ENCODE data around the gene SIDT2.

SIDT2 gene

GRCh38 chr11:117170210-117170609 lies 8.3 kb upstream of the SIDT2 start:
- no peak for DNase-seq (ENCODE audit: low read depth)
- H3K4me3 ChIP-seq (ENCODE audit: low read depth, low read length) = no peak overlapping the region
- TF ChIP-seq MYC (IDR thresholded peaks at IDR 0.05; ENCODE audit: low read depth, low read length) = no peak
- TF ChIP-seq, protein P1, sequence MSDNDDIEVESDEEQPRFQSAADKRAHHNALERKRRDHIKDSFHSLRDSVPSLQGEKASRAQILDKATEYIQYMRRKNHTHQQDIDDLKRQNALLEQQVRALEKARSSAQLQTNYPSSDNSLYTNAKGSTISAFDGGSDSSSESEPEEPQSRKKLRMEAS (IDR thresholded peaks at IDR 0.05; ENCODE audit: low read depth, low read length) = no peak
- TF ChIP-seq, protein P2, sequence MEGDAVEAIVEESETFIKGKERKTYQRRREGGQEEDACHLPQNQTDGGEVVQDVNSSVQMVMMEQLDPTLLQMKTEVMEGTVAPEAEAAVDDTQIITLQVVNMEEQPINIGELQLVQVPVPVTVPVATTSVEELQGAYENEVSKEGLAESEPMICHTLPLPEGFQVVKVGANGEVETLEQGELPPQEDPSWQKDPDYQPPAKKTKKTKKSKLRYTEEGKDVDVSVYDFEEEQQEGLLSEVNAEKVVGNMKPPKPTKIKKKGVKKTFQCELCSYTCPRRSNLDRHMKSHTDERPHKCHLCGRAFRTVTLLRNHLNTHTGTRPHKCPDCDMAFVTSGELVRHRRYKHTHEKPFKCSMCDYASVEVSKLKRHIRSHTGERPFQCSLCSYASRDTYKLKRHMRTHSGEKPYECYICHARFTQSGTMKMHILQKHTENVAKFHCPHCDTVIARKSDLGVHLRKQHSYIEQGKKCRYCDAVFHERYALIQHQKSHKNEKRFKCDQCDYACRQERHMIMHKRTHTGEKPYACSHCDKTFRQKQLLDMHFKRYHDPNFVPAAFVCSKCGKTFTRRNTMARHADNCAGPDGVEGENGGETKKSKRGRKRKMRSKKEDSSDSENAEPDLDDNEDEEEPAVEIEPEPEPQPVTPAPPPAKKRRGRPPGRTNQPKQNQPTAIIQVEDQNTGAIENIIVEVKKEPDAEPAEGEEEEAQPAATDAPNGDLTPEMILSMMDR (IDR thresholded peaks at IDR 0.05; ENCODE audit: low read depth, low read length) = no peak
- no peak for TF ChIP-seq POLR2A (IDR thresholded peaks at IDR 0.05; ENCODE audit: extremely low read depth, insufficient read length)

GRCh38 chr11:117171007-117171403 lies 7.5 kb upstream of the SIDT2 start:
- no peak for TF ChIP-seq MYC (IDR thresholded peaks at IDR 0.05; ENCODE audit: low read depth, low read length)
- no peak for TF ChIP-seq POLR2A (IDR thresholded peaks at IDR 0.05; ENCODE audit: extremely low read depth, insufficient read length)
- TF ChIP-seq, protein P2 (IDR thresholded peaks at IDR 0.05; ENCODE audit: low read depth, low read length) = no peak
- TF ChIP-seq, protein P1 (IDR thresholded peaks at IDR 0.05; ENCODE audit: low read depth, low read length) = no peak
- no peak for DNase-seq (ENCODE audit: low read depth)
- no peak overlapping the region for H3K4me3 ChIP-seq (ENCODE audit: low read depth, low read length)

DNA sequence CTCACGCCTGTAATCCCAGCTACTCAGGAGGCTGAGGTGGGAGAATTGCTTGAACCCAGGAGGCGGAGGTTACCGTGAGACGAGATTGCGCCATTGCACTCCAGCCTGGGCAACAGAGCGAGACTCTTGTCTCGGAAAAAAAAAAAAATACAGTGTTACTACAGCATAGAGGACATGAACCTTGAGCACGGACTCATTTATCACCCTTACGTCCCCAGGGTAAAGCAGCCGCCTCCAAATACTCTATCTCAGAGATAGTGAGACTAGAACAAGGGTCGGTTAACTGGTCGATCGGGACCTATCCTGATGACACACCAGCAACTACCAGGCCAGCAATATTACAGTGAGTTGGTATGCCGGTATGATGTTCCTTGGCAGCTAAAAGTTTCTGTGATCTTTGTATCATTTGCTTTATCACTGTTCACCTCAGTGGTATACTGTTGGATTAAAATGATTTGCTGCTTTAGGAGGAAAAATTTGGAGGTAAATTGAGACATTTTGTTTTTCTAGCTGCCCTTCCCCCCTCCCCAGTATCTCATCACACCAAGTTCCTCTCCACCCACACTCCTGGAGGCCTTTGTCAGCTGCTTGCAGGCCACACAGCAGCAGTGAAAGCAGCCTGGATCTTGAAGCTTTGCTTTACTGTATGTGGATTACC lies 7.0 kb upstream of the SIDT2 start:
- TF ChIP-seq POLR2A (IDR thresholded peaks at IDR 0.05; ENCODE audit: extremely low read depth, insufficient read length) (no peak), MYC (IDR thresholded peaks at IDR 0.05; ENCODE audit: low read depth, low read length) (no peak)
- TF ChIP-seq, protein P2 (IDR thresholded peaks at IDR 0.05; ENCODE audit: low read depth, low read length) = no peak
- TF ChIP-seq, protein P1 (IDR thresholded peaks at IDR 0.05; ENCODE audit: low read depth, low read length) = no peak
- no peak for DNase-seq (ENCODE audit: low read depth)

GRCh38 chr11:117172724-117173421 lies 5.7 kb upstream of the SIDT2 start:
- TF ChIP-seq, protein P1 (IDR thresholded peaks at IDR 0.05; ENCODE audit: low read depth, low read length) = no peak
- TF ChIP-seq, protein P2 (IDR thresholded peaks at IDR 0.05; ENCODE audit: low read depth, low read length) = no peak
- TF ChIP-seq MYC (IDR thresholded peaks at IDR 0.05; ENCODE audit: low read depth, low read length) (no peak), POLR2A (IDR thresholded peaks at IDR 0.05; ENCODE audit: extremely low read depth, insufficient read length) (no peak)
- H3K4me3 ChIP-seq (ENCODE audit: low read depth, low read length) = no peak overlapping the region
- DNase-seq (ENCODE audit: low read depth) = no peak

More for the DNA sequence above, 7.0 kb upstream of the SIDT2 start:
- H3K4me3 ChIP-seq (ENCODE audit: low read depth, low read length) = no peak overlapping the region

DNA sequence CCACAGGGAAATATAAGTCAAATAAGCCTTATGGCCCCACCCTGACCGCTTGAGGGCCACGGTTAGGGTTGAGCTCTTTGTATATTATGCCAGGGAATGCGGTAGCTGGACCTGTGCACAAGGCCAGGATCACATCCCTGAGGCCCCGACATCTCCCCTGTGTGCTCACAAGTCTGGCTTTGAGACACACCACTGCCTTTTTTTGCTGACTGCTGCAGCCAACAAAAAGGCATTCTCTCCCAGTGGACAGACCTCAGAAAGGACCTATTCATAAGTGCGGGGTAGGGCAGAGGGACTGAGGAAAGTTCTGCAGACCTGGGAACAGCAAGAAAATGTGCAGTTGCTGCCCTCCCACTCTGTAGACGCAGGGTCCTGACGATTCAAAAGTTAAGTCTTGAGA lies 3.4 kb upstream of the SIDT2 start:
- DNase-seq (ENCODE audit: low read depth) = no peak
- H3K4me3 ChIP-seq (ENCODE audit: low read depth, low read length) = no peak overlapping the region
- TF ChIP-seq, protein P2 (IDR thresholded peaks at IDR 0.05; ENCODE audit: low read depth, low read length) = no peak
- TF ChIP-seq MYC (IDR thresholded peaks at IDR 0.05; ENCODE audit: low read depth, low read length) (no peak), POLR2A (IDR thresholded peaks at IDR 0.05; ENCODE audit: extremely low read depth, insufficient read length) (no peak)
- TF ChIP-seq, protein P1 (IDR thresholded peaks at IDR 0.05; ENCODE audit: low read depth, low read length) = no peak
